ENCODE results near the gene ZNF775.

Gene ZNF775

DNA sequence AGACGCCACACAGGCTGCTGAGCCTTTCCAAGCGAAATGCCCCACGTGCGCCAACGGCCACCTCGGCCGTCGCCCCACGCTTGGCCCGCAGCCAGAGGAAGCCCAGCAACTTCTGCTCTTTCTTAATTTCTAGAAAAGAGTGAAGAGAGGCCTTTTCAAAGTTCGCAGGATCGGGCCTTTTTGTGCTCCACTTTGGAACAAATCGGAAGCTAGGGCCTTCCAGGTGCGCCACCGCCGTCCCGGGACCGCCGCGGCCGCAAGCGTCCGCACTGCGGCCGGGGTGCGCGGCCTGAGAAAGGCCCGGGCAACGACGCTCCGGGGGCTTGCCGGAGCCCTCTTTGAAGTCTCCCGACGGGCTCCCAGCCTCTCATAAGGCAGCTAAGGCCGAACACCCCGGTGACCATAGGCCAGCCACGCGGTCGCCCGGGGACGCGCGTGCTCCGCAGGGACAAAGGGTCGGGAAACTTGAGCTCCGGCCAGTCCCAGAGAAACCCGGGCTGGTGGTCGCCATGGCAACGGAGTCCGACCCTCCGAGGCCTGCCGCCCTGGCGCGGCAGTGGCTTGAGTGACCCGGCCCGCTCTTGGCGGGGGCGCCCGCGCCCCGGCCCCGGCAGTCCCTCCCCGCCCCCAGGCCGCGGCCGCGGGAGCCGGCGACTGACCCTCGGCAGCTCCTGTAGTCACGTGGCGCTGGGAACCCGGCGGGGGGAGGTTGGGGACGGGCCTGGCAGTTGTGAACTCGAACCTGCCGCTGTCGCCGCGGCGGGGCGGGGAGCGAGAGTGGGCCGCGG, 10.8 kb upstream of the ZNF775 start, which contains the start of gene REPIN1:
REPIN1 (plus strand) TSS at position 727 of the 788 bp plus-strand sequence. CDS start 890 bp downstream, outside the sequence.
- Histone ChIP-seq H3K27ac (replicated peaks) (peak within 1 kb of the TSS; percentile 100), H3K4me3 (replicated peaks; ENCODE audit: insufficient read depth, low read length) (peak within 1 kb of the TSS; percentile 77), H3K27me3 (ENCODE audit: insufficient read depth, poor library complexity, severe bottlenecking) (no peaks in the 10 kb centered on the region)
- peak; percentile 30 for TF ChIP-seq REST (IDR thresholded peaks at IDR 0.05; ENCODE audit: insufficient replicate concordance, low read depth)
- peak; percentile 14; the same call in 1 of the 2 replicates for TF ChIP-seq SPI1 (IDR thresholded peaks at IDR 0.05; ENCODE audit: borderline replicate concordance, low read depth)
- TF ChIP-seq POLR2AphosphoS5 (IDR thresholded peaks at IDR 0.05; ENCODE audit: low read depth) = peak; percentile 98
- TF ChIP-seq, protein P1, sequence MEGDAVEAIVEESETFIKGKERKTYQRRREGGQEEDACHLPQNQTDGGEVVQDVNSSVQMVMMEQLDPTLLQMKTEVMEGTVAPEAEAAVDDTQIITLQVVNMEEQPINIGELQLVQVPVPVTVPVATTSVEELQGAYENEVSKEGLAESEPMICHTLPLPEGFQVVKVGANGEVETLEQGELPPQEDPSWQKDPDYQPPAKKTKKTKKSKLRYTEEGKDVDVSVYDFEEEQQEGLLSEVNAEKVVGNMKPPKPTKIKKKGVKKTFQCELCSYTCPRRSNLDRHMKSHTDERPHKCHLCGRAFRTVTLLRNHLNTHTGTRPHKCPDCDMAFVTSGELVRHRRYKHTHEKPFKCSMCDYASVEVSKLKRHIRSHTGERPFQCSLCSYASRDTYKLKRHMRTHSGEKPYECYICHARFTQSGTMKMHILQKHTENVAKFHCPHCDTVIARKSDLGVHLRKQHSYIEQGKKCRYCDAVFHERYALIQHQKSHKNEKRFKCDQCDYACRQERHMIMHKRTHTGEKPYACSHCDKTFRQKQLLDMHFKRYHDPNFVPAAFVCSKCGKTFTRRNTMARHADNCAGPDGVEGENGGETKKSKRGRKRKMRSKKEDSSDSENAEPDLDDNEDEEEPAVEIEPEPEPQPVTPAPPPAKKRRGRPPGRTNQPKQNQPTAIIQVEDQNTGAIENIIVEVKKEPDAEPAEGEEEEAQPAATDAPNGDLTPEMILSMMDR (IDR thresholded peaks at IDR 0.05; ENCODE audit: insufficient read depth, low read length) = no peak
- 0 out of 2 replicates have a peak, but pooled peaks have one; percentile 13 for TF ChIP-seq GABPA (IDR thresholded peaks at IDR 0.05; ENCODE audit: low read depth)
- peak; percentile 92 to 97 for DNase-seq (ENCODE audit: low read depth in 1 of 2, low spot score in 1 of 2)

GRCh38 chr7:150368884-150369747, 10.0 kb upstream of the ZNF775 start:
- Histone ChIP-seq H3K4me3 (replicated peaks; ENCODE audit: insufficient read depth, low read length) (peak overlapping the region; percentile 77), H3K27me3 (ENCODE audit: insufficient read depth, poor library complexity, severe bottlenecking) (no peaks in the 10 kb centered on the region), H3K27ac (replicated peaks) (peak overlapping the region; percentile 100)
- peak; percentile 63 to 85 for DNase-seq (ENCODE audit: low read depth in 1 of 2, low spot score in 1 of 2)
- TF ChIP-seq GABPA (IDR thresholded peaks at IDR 0.05; ENCODE audit: low read depth) (no peak), REST (IDR thresholded peaks at IDR 0.05; ENCODE audit: insufficient replicate concordance, low read depth) (no peak), SPI1 (IDR thresholded peaks at IDR 0.05; ENCODE audit: borderline replicate concordance, low read depth) (peak; percentile 72), POLR2AphosphoS5 (IDR thresholded peaks at IDR 0.05; ENCODE audit: low read depth) (peak; percentile 80)
- TF ChIP-seq, protein P1 (IDR thresholded peaks at IDR 0.05; ENCODE audit: insufficient read depth, low read length) = no peak

- peak in 1 of 2 experiments; percentile 39 for DNase-seq (ENCODE audit: low read depth in 1 of 2, low spot score in 1 of 2)
- Histone ChIP-seq H3K4me3 (replicated peaks; ENCODE audit: insufficient read depth, low read length) (peak overlapping the region; percentile 77), H3K27ac (replicated peaks) (peak overlapping the region; percentile 100), H3K27me3 (ENCODE audit: insufficient read depth, poor library complexity, severe bottlenecking) (no peaks in the 10 kb centered on the region)
- TF ChIP-seq, protein P1 (IDR thresholded peaks at IDR 0.05; ENCODE audit: insufficient read depth, low read length) = no peak
- TF ChIP-seq REST (IDR thresholded peaks at IDR 0.05; ENCODE audit: insufficient replicate concordance, low read depth) (no peak), POLR2AphosphoS5 (IDR thresholded peaks at IDR 0.05; ENCODE audit: low read depth) (no peak; the same call in 1 of the 2 replicates), GABPA (IDR thresholded peaks at IDR 0.05; ENCODE audit: low read depth) (no peak), SPI1 (IDR thresholded peaks at IDR 0.05; ENCODE audit: borderline replicate concordance, low read depth) (no peak)
Observed at GRCh38 chr7:150369748-150370501, 9.2 kb upstream of the ZNF775 start.

Data from HL-60 (cell line).